Stimulated activated CD8-positive, alpha-beta memory T cell treated with anti-CD3 and anti-CD28 coated beads, Interleukin-12 subunit alpha, Interleukin-12 subunit beta, amount 100 ng/mL, for 1 hour (primary cell): ENCODE measurements around the gene SLC6A18.

Experiments
- DNase-seq: peaks from one replicate; pipeline ENCODE4 v3.0.0-alpha.2; 2020; ENCODE audit warnings: low read depth

SLC6A18 gene

DNA sequence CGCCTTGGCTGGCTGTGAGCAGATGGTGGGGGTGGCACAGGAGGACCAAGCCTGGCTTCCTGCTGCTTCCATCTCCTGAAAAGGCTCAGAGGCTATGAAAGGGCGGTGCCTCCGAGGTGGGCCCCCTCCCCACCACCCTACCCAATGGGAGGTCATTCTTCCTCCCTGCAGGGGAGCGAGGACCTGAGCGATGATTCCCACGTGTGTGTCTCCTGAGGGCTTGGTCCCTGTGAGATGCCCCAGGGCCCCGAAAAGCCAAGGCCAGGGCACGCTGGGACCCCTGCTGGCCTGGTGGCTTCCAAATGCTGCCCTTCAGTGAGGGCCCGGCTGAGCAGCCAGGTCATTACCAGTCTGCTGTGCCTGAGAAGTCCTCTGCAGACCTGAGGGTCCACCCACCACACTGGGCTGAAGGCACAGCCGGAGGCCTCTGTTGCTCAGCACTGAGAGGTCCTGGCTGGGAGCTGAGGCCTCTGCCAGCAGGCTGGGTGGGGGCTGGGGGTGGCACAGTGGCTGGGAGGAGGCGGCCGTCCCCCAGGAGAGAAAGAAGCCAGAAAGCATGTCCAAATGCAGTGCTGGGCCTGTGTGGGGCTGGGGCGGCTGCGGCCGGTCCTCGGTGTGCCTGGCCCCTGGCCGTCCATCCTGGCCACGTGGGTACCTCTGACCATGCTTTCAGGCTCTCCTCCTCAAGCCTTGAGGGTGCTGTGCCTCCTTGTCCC, 37.8 kb upstream of the SLC6A18 start:
- DNase-seq = no peak

DNA sequence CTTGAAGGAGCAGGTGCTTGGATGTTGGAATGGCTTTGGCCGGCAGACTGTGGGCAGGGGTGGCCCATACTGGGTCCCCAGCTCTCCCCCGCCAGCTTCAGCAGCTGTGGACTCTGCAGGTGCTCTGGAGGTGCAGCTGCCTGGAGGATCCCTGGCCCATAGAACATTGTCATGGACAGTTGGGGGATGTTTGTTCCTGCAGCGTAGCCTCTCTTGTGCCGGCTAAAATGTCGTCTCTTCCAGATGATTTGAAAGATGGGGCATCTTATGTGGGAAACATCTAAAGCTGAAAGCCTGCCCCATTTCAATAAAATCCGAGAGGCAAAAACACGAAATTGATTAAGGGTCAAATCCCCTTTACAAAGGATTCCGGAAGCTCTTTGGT, 37.2 kb upstream of the SLC6A18 start:
- no peak for DNase-seq

DNA sequence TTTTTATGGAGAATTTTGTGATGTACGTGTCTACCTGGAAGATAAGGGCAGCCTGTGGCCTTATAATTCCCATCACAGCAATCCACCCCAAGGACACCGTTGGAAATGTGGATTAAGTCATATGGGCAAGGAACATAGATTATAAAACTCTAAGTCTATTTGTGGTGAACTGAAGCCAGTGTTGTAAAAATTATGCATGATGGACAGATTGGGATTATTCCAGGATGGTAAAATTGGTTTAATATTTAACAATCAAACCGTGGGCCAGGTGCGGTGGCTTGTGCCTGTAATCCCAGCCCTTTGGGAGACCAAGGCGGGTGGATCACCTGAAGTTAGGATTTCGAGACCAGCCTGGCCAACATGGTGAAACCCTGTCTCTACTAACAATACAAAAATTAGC, 36.7 kb upstream of the SLC6A18 start:
- DNase-seq = no peak

GRCh38 chr5:1189269-1189668, 35.9 kb upstream of the SLC6A18 start:
- no peak for DNase-seq

- no peak for DNase-seq
Measured at GRCh38 chr5:1190278-1190677, 34.9 kb upstream of the SLC6A18 start.

DNA sequence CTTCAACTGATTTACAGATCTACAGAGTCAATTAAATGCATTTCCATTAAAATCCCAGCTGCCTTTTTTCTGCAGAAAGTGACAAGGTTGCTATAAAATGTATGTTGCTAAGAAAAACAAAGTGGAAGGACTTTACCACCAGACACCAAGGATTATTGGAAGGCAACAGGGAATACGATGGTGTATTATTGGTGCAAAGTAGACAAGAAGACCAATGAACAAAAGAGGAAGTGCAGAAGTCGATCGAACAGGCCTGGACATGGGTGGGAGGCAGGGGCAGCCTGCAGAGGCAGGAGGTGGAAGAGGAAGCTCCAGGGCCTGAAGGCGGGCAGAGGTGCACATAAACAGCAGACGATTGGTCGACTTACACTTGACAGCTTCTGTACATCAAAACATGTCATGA, 34.3 kb upstream of the SLC6A18 start:
- DNase-seq = no peak

DNA sequence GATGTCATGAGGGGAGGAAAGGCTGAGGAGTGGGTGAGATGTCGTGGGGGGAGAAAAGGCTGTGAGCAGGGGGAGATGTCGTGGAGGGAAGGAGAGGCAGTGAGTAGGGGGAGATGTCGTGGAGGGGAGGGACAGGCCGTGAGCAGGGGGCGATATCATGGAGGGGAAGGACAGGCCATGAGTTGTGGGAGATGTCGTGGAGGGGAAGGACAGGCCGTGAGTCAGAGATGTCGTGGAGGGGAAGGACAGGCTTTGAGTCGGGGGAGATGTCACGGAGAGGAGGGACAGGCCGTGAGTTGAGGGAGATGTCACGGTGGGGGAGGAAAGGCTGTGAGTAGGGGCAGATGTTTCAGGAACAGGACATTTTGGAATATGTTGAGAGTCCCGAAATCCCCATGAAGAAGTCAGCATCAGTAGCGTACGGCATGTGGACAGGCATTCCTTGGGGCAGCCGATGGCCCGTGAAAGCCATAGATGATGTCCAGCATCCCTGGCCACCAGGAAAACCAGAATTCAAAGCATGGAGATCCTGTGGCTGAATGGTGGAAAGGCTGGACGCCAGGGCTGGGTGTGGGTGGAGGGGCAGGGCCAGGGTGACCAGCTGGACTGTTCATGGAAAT, 32.1 kb upstream of the SLC6A18 start:
- no peak for DNase-seq

DNA sequence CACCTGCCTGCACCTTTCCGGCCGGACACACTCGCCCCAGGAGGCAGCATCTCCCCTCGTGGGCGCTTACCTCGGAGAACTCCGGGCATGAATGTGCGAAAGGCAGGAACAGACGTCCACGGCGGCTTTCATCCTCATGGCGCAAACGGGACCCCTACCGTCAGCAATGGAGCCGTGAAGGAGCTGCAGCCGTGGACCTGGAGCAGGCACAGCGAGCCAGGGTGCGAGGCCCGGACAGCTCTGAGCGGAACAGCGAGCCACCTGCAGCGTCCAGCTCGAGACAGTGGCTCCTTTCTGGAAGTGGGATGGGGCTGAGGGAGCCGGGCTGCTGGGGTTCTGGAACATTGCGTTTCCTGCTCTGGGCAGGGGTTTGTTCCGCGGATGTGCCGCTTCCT, 31.6 kb upstream of the SLC6A18 start:
- DNase-seq = no peak

- no peak for DNase-seq
Measured at GRCh38 chr5:1194378-1194777, 30.8 kb upstream of the SLC6A18 start.

- DNase-seq = no peak
Measured at GRCh38 chr5:1195439-1195838, 29.7 kb upstream of the SLC6A18 start.

DNA sequence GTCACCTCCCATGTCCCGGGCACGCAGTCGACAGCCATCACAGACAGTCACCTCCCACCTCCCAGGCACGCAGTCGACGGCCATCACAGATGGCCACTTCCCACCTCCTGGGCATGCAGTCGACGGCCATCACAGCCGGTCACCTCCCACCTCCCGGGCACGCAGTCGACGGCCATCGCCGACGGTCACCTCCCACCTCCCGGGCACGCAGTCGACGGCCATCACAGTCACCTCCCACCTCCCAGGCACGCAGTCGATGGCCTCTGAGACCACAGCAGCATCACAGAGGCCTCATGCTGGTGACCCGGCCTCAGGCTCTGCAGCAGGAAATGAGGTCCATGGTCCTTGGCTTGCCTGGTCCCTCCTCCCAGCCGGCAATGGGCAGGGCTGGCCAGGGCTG, 29.3 kb upstream of the SLC6A18 start:
- no peak for DNase-seq

DNA sequence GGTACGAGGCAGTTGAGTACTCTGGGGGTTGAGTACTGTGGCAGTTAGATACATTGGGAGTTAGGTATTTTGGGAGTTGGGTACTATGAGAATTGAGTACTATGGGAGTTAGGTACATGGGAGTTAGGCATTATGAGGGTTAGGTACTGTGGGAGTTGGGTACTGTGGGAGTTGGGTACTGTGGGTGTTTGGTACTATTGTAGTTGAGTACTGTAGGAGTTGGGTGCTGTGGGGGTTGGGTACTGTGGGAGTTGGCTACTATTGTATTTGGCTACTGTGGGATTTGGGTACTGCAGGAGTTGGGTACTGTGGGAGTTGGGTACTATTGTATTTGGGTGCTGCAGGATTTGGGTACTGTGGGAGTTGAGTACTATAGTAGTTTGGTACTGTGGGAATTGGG, 28.6 kb upstream of the SLC6A18 start:
- no peak for DNase-seq

GRCh38 chr5:1197876-1198666, 27.1 kb upstream of the SLC6A18 start:
- no peak for DNase-seq

- DNase-seq = no peak
Measured at GRCh38 chr5:1199340-1199648, 25.9 kb upstream of the SLC6A18 start.

DNA sequence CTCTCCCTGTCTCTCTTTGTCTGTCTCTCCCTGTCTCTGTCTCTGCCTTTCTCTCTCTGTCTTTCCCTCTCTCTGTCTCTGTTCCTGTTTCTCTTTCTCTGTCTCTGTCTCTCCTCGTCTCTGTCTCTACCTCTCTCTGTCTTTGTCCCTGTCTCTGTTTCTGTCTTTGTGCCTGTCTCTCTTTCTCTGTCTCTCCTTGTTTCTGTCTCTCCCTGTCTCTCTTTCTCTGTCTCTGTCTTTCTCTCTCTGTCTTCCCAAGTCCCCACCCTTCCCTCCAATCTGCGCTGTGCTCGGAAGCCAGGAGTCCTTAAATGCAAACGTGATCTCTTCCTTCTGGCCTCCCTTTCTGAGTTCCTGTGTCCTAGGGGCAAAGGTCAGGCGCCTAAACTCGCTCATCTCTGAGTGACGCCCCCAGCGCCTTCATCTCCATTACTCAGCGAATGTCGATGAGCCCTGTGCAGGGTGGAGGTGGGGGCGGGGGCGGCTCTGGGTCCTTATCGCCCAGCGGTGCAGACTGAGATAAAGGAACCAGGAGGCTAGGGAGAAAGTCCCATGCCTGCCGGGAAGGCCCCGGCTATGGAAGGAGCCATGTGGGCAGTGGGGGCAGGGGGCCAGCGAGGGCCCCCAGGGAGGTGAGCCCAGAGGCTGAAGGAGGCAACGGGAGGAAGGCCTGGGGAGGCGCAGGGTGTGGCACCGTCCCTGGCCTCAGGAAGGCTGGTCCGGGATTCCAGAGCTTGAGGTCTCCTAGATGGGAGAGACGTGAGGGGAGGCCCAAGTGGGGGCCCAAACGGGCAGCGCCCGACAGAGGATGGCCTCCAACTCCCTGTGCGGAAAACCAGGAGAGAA, 25.3 kb upstream of the SLC6A18 start:
- DNase-seq = no peak

DNA sequence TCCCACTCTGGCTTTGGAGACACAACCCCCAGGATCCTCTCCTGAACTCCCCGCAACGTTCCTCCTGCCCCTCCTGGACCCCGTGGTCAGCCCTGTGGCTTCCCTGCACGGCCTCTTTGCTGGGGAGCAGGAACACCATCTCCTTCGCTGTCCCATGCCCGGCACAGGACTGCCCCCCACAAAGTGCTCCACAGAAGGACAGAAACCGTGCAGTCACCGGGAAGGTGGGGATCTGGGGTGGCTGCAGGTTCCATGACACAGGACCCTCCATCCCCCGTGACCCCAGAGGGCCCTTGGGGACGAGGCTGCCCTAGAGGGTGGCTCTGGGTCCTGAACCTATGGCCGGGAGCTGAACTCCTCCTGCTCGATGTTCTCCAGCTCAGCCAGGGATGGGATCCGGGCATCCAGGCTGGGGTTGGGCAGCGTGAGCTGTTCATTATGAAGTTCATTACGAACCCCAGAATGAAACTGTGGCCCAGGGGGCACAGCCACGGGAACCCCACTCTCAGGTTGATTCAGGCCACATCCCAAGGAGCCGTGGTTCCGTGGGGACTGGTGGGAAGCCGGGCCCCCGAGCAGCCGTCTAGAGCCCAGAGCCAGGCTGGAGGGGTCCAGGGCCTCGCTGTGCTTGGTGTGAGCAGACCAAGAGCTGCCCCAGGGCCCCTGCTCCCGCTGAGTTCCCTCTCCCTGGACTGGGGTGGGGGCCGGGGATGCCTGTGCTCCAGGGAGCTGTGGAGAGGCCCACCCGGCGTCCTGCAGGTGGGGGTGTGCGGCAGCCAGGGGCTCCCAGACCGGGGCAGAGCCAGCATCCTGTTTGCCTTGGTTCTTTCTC, 24.5 kb upstream of the SLC6A18 start:
- DNase-seq = no peak

GRCh38 chr5:1201327-1202025, 23.7 kb upstream of the SLC6A18 start, which contains the start of gene SLC6A19:
Gene SLC6A19, plus strand, starts transcription at chr5:1201595. Its CDS starts 56 bp downstream, at chr5:1201651.
- DNase-seq = no peak

DNA sequence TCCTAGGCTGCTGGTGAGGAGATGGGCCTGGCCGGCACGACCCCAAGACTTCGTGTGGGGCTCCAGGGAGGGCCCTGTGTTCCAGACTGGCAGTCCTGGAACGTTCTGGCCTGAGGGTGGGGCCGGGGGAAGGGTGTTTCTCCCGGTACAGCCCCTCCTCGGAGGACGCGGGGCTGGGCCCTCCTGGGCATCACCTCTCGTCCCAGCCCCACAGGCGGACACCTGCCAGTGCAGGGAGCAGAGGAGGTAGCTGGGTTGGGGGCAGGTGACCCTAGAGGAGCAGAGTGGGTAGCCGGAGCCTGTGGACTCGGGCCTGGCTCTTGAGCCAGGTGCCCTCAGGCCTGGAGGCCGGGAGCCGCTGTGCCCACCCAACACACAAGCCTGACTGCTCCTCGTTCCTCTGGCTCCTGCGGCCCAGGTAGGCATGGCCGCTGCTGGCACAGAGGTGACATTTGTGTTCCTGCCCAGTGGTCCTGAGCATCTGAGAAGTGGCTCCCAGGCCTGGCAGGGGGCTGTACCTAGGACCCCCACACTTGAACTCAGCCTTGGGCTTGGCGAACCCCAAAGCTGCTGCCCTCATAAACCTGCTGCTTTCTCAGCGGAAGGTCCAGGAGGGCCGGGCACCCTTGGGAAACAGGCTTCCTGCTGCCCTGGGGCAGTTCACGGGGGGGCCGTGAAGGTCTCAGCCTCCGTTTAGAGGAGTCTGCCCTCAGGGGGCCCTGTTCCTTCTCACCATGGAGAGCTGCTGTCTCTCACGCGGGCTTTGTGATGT, 23.0 kb upstream of the SLC6A18 start:
- DNase-seq = no peak

DNA sequence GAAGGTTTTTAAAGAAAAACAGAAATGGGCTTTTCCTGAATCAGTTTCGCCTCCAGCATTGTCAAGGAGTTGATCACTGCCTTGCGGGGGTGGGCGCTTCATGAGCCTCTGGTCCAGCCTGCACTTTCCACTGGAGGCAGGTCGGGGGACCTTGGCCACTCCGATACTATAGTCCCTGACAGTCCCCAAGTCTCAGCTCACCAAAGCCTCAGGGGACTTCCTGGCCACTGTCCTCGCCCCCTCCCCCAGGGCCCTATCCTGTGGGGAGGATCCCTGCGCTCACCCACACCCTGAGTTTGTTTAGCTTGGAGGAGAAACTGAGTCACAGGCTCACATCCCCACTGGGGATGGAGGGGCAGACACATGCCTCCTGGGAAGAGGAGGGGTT, 22.4 kb upstream of the SLC6A18 start:
- no peak for DNase-seq

DNA sequence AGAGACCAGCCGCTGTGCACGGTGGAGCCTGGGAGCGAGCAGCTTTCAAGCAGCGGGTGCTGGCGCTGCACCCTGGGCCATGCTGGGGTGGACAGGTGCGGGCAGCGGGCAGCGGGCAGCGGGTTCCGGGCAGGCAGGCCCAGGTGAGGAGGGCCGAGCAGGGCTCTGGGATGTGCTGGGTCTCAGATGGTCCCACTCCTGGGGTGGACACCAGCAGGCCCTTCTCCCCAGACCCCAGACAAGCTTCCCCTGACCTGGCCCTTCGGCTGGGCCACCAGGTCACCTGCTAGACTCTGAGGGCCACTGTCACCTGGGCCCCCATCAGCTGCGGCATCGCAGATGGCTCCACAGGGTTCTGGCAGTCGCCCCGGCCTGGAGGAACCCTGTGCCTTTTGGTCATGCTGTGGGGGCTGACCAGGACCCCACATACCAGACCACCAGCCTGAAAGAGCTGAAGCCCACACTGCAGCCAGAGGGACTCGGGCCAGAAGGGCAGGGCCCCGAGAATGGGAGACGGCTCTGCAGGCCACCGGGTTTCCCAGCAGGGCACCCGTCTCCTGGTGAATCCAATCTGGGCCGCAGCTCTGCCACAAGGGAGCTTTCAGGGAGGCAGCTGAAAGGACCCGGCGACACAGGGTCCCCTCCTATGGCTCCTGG, 21.7 kb upstream of the SLC6A18 start:
- no peak for DNase-seq
